GM23338 (cell line): Measurements from ENCODE around the gene PRG3. TPM values are rescaled to one million over a fixed set of nuclear protein-coding genes. Genes with fewer than 3 reads are reported as not detected.

Experiments used
- ATAC-seq: fragments of 200-7000 bp; cut with Tn5 transposase; 3 replicates; pipeline ENCODE4 v1.9.1; 2020
- DNase-seq: peaks from one replicate; pipeline ENCODE4 v3.0.0-alpha.2; 2015; ENCODE audit warnings: low spot score
- H2AFZ ChIP-seq: fragments of 200-600 bp; sonication (generic); 2 replicates; pipeline ENCODE4 v1.8.0; 2016; ENCODE audit warnings: antibody characterized with exemption, mild to moderate bottlenecking, moderate library complexity
- H3F3A ChIP-seq: fragments of 200-600 bp; sonication (generic); replicated peaks from 2 replicates; pipeline ENCODE4 v1.8.0; 2017; ENCODE audit warnings: antibody characterized with exemption, mixed run types, low read depth
- H3K27ac ChIP-seq: fragments of 200-600 bp; sonication (generic); 2 replicates; pipeline ENCODE4 v1.6.1; 2016; ENCODE audit warnings: low read depth
- H3K27me3 ChIP-seq: fragments of 200-600 bp; sonication (generic); 2 replicates; pipeline ENCODE4 v1.8.0; 2016; ENCODE audit warnings: mild to moderate bottlenecking, mixed run types, moderate library complexity; ENCODE audit not compliant: insufficient read depth
- H3K36me3 ChIP-seq: fragments of 200-600 bp; sonication (generic); 2 replicates; pipeline ENCODE4 v1.8.0; 2016; ENCODE audit warnings: mild to moderate bottlenecking; ENCODE audit not compliant: insufficient read depth
- H3K4me1 ChIP-seq: fragments of 200-600 bp; sonication (generic); 2 replicates; pipeline ENCODE4 v1.8.0; 2016; ENCODE audit warnings: mild to moderate bottlenecking, moderate library complexity; ENCODE audit not compliant: insufficient read depth
- H3K4me2 ChIP-seq: fragments of 200-600 bp; sonication (generic); 2 replicates; pipeline ENCODE4 v1.7.1; 2017; ENCODE audit warnings: mixed run types
- H3K4me3 ChIP-seq: fragments of 200-600 bp; sonication (generic); 2 replicates; pipeline ENCODE4 v1.6.1; 2016; ENCODE audit warnings: mixed run types
- H3K79me2 ChIP-seq: fragments of 200-600 bp; sonication (generic); replicated peaks from 2 replicates; pipeline ENCODE4 v1.8.0; 2017; ENCODE audit warnings: mild to moderate bottlenecking; ENCODE audit not compliant: insufficient read depth
- H3K9me2 ChIP-seq: fragments of 200-600 bp; sonication (generic); 2 replicates; pipeline ENCODE4 v1.8.0; 2017; ENCODE audit not compliant: insufficient read depth
- H4K20me1 ChIP-seq: fragments of 200-600 bp; sonication (generic); replicated peaks from 2 replicates; pipeline ENCODE4 v1.8.0; 2017; ENCODE audit warnings: mild to moderate bottlenecking; ENCODE audit not compliant: insufficient read depth
- H3K27ac Mint-ChIP-seq: 2 replicates; pipeline ENCODE4 v1.8.0; 2020; ENCODE audit warnings: inconsistent platforms, mild to moderate bottlenecking, moderate library complexity, mixed read lengths
- H3K27me3 Mint-ChIP-seq: 3 replicates; pipeline ENCODE4 v1.8.0; 2022; ENCODE audit warnings: low read depth, mild to moderate bottlenecking, moderate library complexity, mixed read lengths, inconsistent platforms; ENCODE audit not compliant: insufficient read depth, poor library complexity
- H3K36me3 Mint-ChIP-seq: 3 replicates; pipeline ENCODE4 v1.8.0; 2021; ENCODE audit warnings: low read depth, mild to moderate bottlenecking, inconsistent platforms, moderate library complexity, mixed read lengths
- H3K4me1 Mint-ChIP-seq: 3 replicates; pipeline ENCODE4 v1.8.0; 2020; ENCODE audit warnings: mild to moderate bottlenecking, inconsistent platforms, mixed read lengths
- H3K4me3 Mint-ChIP-seq: 3 replicates; pipeline ENCODE4 v1.8.0; 2021; ENCODE audit warnings: moderate library complexity, mild to moderate bottlenecking, inconsistent platforms, mixed read lengths
- H3K9me3 Mint-ChIP-seq: 3 replicates; pipeline ENCODE4 v1.8.0; 2020; ENCODE audit warnings: moderate library complexity, mild to moderate bottlenecking, inconsistent platforms, mixed read lengths
- CREB1 ChIP-seq: fragments of 250-450 bp; sonication (Bioruptor Pico); IDR thresholded peaks from 2 replicates; pipeline ENCODE4 v1.5.0; 2020; ENCODE audit warnings: low read depth, mild to moderate bottlenecking, moderate library complexity
- CTCF ChIP-seq, 2 experiments: fragments of 200-600 bp in 1 of 2; sonication (generic) in 1 of 2; conservative IDR thresholded peaks; 2 replicates each; pipeline versions ENCODE4 v1.5.1 to v1.6.1; 2016 to 2017; ENCODE audit warnings: antibody characterized with exemption in 2 of 2, low read depth in 2 of 2, mild to moderate bottlenecking in 2 of 2, moderate library complexity in 1 of 2
- ETS1 ChIP-seq: IDR thresholded peaks from 2 replicates; pipeline ENCODE4 v1.6.1; 2016; ENCODE audit warnings: antibody characterized with exemption
- EZH2 ChIP-seq: fragments of 200-600 bp; sonication (generic); IDR thresholded peaks from one replicate; pipeline ENCODE4 v1.8.0; 2017; ENCODE audit warnings: antibody characterized with exemption, mild to moderate bottlenecking, low read depth; ENCODE audit not compliant: unreplicated experiment
- EZH2phosphoT487 ChIP-seq: fragments of 200-600 bp; sonication (generic); IDR thresholded peaks from one replicate; pipeline ENCODE4 v1.8.1; 2018; ENCODE audit warnings: antibody characterized with exemption; ENCODE audit not compliant: unreplicated experiment
- JUNB ChIP-seq: IDR thresholded peaks from one replicate; pipeline ENCODE4 v1.6.1; 2016; ENCODE audit warnings: antibody characterized with exemption; ENCODE audit not compliant: unreplicated experiment
- NANOG ChIP-seq: IDR thresholded peaks from 2 replicates; pipeline ENCODE4 v1.6.1; 2016; ENCODE audit warnings: antibody characterized with exemption, borderline replicate concordance
- POLR2AphosphoS5 ChIP-seq: IDR thresholded peaks from 2 replicates; pipeline ENCODE4 v1.6.1; 2016; ENCODE audit warnings: antibody characterized with exemption, low read depth
- REST ChIP-seq: IDR thresholded peaks from one replicate; pipeline ENCODE4 v1.6.1; 2018; ENCODE audit warnings: antibody characterized with exemption; ENCODE audit not compliant: unreplicated experiment
- STAT1 ChIP-seq: IDR thresholded peaks from one replicate; pipeline ENCODE4 v1.6.1; 2016; ENCODE audit warnings: antibody characterized with exemption; ENCODE audit not compliant: unreplicated experiment
- ZNF114 ChIP-seq: fragments of 250-450 bp; sonication (Bioruptor Pico); IDR thresholded peaks from 2 replicates; pipeline ENCODE4 v1.5.0; 2020; ENCODE audit warnings: mild to moderate bottlenecking, moderate library complexity
- ZNF331 ChIP-seq: fragments of 250-450 bp; sonication (Bioruptor Pico); IDR thresholded peaks from 2 replicates; pipeline ENCODE4 v1.5.0; 2020; ENCODE audit warnings: low read depth, mild to moderate bottlenecking, moderate library complexity
- ZNF462 ChIP-seq: fragments of 250-450 bp; sonication (Bioruptor Pico); IDR thresholded peaks from 2 replicates; pipeline ENCODE4 v1.5.0; 2020; ENCODE audit warnings: mild to moderate bottlenecking, moderate library complexity
- polyA plus RNA-seq: library from polyadenylated mRNA; unstranded; fragments of >200 nt; fragmentation: Nextera tagmentation; extraction: Ambion mirVana; gene quantifications from 2 replicates; pipeline ENCODE4 v1.2.1, GENCODE V29; 2016
- total RNA-seq: library from RNA; depleted of rRNA; stranded (reverse); fragments of >200 nt; shearing (Covaris generic); gene quantifications from 2 replicates; pipeline ENCODE4 v1.2.3, GENCODE V29; 2014

PRG3 gene
- total and polyA plus RNA-seq, 2 experiments from 2014 or later, result not detected

- Histone ChIP-seq H3K4me3 (no peak overlapping the region), H3K9me2 (no peaks in the 10 kb centered on the region), H3K79me2 (0 out of 2 replicates have a peak, but pooled peaks cover 5% of the 10 kb centered on the region), H3K4me1 (peaks cover 15% of the 10 kb centered on the region), H2AFZ (no peak overlapping the region), H3K27ac (no peak overlapping the region), H3F3A (no peaks in the 10 kb centered on the region; the same call in 1 of the 2 replicates), H4K20me1 (no peaks in the 10 kb centered on the region; the same call in none of the 2 replicates), H3K36me3 (no peaks in the 10 kb centered on the region; the same call in 1 of the 2 replicates), H3K27me3 (peaks cover 13% of the 10 kb centered on the region; the same call in 1 of the 2 replicates), H3K4me2 (peak overlapping the region; percentile 81; the same call in 1 of the 2 replicates)
- DNase-seq (no peak), ATAC-seq (no peak)
- H3K27me3 Mint-ChIP-seq, result peaks cover 21% of the 10 kb centered on the region
- peaks cover 21% of the 10 kb centered on the region for H3K4me1 Mint-ChIP-seq
- H3K4me3 Mint-ChIP-seq, result 0 out of 3 replicates have a peak overlapping the region, but pooled peaks have one; percentile 23
- peaks cover 32% of the 10 kb centered on the region for H3K36me3 Mint-ChIP-seq
- TF ChIP-seq CREB1 (no peak), POLR2AphosphoS5 (no peak), ZNF114 (CRISPR knock-in tag) (no peak), CTCF (conservative IDR thresholded peaks at IDR 0.05; ENCODE audit: low read depth in 2 of 2) (no peak), STAT1 (no peak), NANOG (no peak), ETS1 (no peak), ZNF462 (CRISPR knock-in tag) (no peak), REST (no peak), EZH2phosphoT487 (no peak), EZH2 (no peak), JUNB (no peak), ZNF331 (CRISPR knock-in tag) (no peak)
- no peak overlapping the region for H3K27ac Mint-ChIP-seq
- H3K9me3 Mint-ChIP-seq, result no peaks in the 10 kb centered on the region
These were observed 44.0 kb upstream of the PRG3 start for GRCh38 chr11:57424792-57425564.
